Activated naive CD8-positive, alpha-beta T cell treated with anti-CD3 and anti-CD28 coated beads for 36 hours (primary cell): ENCODE results near the gene JAK3. TPM values are rescaled to one million over a fixed set of nuclear protein-coding genes. Genes with fewer than 3 reads are reported as not detected.

ENCODE experiments used
- DNase-seq: peaks from one replicate; pipeline ENCODE4 v3.0.0; 2021
- H3K27ac Mint-ChIP-seq: one replicate; pipeline ENCODE4 v1.8.0; 2022; ENCODE audit warnings: mild to moderate bottlenecking, moderate library complexity, mixed read lengths
- H3K27me3 Mint-ChIP-seq: one replicate; pipeline ENCODE4 v1.8.0; 2022; ENCODE audit warnings: mild to moderate bottlenecking, mixed read lengths
- H3K36me3 Mint-ChIP-seq: one replicate; pipeline ENCODE4 v1.8.0; 2021; ENCODE audit warnings: mild to moderate bottlenecking, mixed read lengths
- H3K4me1 Mint-ChIP-seq: one replicate; pipeline ENCODE4 v1.8.0; 2021; ENCODE audit warnings: mixed read lengths
- H3K4me3 Mint-ChIP-seq: one replicate; pipeline ENCODE4 v1.8.0; 2022; ENCODE audit warnings: mild to moderate bottlenecking, moderate library complexity, mixed read lengths
- H3K9me3 Mint-ChIP-seq: one replicate; pipeline ENCODE4 v1.8.0; 2022; ENCODE audit warnings: mixed read lengths
- total RNA-seq, 2 experiments: library from RNA; stranded (reverse); gene quantifications; one replicate each; pipeline ENCODE4 v1.2.3, GENCODE V29; 2021

JAK3 gene
- total RNA-seq, 2 experiments from 2014 or later: 90.3 to 91.1 TPM

DNA sequence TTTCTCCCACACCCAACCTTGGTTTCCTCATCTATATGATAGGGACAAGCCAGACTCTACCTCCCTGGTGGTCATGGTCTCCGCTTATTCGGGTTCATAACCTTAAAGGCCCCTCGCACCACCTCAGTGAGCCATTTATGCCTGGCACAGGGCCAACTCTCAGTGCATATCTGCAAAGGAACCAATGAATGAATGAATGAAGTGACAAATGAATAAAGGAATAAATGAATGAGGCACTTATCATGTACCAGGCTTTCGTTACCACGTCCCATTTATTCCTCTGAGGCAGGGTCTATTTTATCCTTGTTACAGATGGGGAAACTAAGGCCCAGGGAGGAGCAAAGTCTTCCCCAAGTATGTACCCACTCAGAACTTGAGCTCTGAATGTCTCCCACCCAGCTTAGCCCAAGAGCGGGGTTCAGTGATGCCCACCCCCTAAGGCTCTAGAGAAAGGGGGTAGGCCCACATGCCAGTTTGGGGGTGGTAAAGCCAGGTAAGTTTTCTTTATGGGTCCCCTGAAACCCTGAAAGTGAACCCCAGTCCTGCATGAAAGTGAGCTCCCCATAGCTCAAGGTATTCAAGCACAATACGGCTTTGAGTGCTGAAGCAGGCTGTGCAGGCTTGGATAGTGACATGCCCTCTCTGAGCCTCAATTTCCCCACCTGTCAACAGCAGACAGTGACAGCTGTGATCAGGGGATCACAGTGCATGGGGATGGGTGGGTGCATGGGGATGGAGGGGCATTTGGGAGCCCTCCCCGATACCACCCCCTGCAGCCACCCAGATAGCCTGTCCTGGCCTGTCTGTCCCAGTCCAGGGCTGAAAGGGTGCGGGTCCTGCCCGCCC is 23.5 kb upstream of the JAK3 start:
- Mint-ChIP-seq H3K36me3 (no peaks in the 10 kb centered on the region), H3K9me3 (no peaks in the 10 kb centered on the region), H3K27me3 (no peaks in the 10 kb centered on the region), H3K4me1 (peaks cover 10% of the 10 kb centered on the region), H3K4me3 (peak overlapping the region; percentile 88), H3K27ac (no peak overlapping the region)
- no peak for DNase-seq

DNA sequence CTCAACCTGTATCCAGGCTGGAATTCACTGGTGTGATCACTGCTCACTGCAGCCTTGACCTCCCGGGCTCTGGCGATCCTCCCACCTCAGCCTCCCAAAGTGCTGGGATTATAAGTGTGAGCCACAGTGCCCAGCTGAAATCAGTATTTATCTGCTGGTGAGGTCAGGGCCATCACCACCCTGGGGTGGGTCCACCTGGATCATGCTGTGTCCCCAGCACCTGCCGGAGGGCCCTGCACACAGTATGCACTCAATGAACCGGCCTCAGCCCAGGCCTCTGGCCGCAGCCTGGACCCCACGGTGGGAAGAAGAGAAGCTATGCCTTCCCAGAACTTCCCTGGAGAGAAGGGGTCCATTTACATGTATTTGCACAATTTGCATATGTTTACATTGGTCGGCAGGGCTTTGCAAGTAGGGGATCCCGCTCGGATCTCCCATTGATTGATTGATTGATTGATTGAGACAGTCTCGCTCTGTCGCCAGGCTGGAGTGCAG is 21.4 kb upstream of the JAK3 start:
- H3K4me3 Mint-ChIP-seq: no peak overlapping the region
- H3K4me1 Mint-ChIP-seq: peaks cover 20% of the 10 kb centered on the region
- no peak overlapping the region for H3K27ac Mint-ChIP-seq
- no peaks in the 10 kb centered on the region for H3K9me3 Mint-ChIP-seq
- H3K27me3 Mint-ChIP-seq: peaks cover 5% of the 10 kb centered on the region
- H3K36me3 Mint-ChIP-seq: peaks cover 14% of the 10 kb centered on the region
- DNase-seq: no peak

- peaks cover 18% of the 10 kb centered on the region for H3K36me3 Mint-ChIP-seq
- no peaks in the 10 kb centered on the region for H3K9me3 Mint-ChIP-seq
- no peak overlapping the region for H3K4me3 Mint-ChIP-seq
- DNase-seq: no peak
- peaks cover 21% of the 10 kb centered on the region for H3K4me1 Mint-ChIP-seq
- H3K27me3 Mint-ChIP-seq: peaks cover 5% of the 10 kb centered on the region
- no peak overlapping the region for H3K27ac Mint-ChIP-seq
These were observed 20.9 kb upstream of the JAK3 start for GRCh38 chr19:17868669-17869068.

DNA sequence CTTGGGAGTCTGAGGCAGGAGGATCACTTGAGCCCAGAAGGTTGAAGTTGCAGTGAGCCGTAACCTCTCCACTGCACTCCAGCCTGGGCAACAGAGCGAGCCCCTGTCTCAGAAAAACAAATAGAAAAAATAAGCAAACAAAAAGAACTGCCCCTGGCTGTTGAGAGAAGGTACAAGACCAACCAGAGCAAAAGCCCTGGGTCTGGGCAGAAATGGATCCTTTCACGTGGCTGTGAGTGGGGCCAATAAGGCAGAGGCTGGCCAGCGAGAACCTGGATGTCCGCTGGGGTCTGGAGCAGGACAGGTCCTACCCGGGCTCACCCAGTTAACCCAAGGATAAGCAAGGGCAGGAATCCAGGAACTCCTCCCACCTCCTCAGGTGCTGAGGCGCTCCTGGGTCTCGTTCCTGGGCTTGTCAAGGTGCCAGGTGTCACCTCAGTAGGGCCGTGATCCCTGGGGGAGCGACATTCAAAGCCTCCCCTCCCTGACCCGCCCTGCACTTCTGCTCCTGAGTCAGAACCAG is 19.2 kb upstream of the JAK3 start:
- no peak for DNase-seq
- Mint-ChIP-seq H3K36me3 (peaks cover 35% of the 10 kb centered on the region), H3K9me3 (no peaks in the 10 kb centered on the region), H3K4me3 (no peak overlapping the region), H3K27ac (peak overlapping the region; percentile 12), H3K27me3 (peaks cover 5% of the 10 kb centered on the region), H3K4me1 (peaks cover 30% of the 10 kb centered on the region)

GRCh38 chr19:17866312-17866963 is 18.7 kb upstream of the JAK3 start:
- Mint-ChIP-seq H3K27ac (peak overlapping the region; percentile 81), H3K4me3 (no peak overlapping the region), H3K4me1 (peaks cover 31% of the 10 kb centered on the region), H3K9me3 (no peaks in the 10 kb centered on the region), H3K27me3 (peaks cover 5% of the 10 kb centered on the region), H3K36me3 (peaks cover 41% of the 10 kb centered on the region)
- DNase-seq: no peak

DNA sequence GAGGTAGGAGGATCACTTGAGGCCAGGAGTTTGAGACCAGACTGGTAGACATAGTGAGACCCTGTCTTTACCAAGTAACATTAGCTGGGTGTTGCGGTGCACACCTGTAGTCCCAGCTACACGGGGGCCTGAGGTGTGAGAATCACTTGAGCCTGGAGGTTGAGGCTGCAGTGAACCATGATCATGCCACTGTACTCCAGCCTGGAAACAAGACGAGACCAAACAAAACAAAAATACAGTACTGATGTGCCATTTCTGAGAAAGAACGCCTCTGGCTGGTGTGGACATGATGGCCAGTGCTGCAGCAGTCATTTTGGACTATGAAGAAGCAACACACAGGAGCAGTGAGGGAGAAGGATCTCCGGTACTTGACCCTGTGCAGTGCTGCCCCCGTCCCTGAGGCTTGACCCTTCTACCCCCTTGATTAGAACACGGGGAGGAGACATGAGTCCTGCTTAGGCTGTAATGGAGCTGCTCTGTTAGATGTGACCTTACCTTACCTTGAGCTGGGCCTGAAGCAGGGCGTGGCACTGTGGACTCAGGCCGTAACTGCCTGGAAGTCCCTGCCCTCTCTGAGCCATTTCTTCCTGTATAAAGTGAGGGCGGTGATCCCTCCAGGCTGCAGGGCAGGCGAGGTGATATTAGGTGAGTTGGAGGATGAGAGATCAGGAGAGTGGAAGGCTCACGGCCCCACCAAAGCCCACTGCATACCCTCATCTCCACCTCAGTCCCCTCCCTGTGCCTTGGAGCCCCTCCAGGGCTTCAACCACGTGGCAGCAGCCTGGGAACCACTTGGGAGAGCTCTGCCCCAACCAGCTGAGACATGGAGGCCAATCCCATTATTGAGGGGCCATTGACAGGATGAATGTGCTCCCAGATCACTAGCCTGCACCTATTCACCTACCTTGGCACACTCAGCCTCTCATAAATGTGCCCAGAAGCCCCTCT is 17.9 kb upstream of the JAK3 start:
- H3K27ac Mint-ChIP-seq: peak overlapping the region; percentile 81
- H3K9me3 Mint-ChIP-seq: no peaks in the 10 kb centered on the region
- H3K27me3 Mint-ChIP-seq: peaks cover 5% of the 10 kb centered on the region
- H3K4me3 Mint-ChIP-seq: peak overlapping the region; percentile 29
- H3K4me1 Mint-ChIP-seq: peaks cover 33% of the 10 kb centered on the region
- H3K36me3 Mint-ChIP-seq: peaks cover 49% of the 10 kb centered on the region
- no peak for DNase-seq

GRCh38 chr19:17863520-17864182 is 15.9 kb upstream of the JAK3 start:
- Mint-ChIP-seq H3K27me3 (peaks cover 10% of the 10 kb centered on the region), H3K9me3 (no peaks in the 10 kb centered on the region), H3K36me3 (peaks cover 60% of the 10 kb centered on the region), H3K4me1 (peaks cover 40% of the 10 kb centered on the region), H3K4me3 (peak overlapping the region; percentile 63), H3K27ac (peak overlapping the region; percentile 81)
- DNase-seq: no peak

DNA sequence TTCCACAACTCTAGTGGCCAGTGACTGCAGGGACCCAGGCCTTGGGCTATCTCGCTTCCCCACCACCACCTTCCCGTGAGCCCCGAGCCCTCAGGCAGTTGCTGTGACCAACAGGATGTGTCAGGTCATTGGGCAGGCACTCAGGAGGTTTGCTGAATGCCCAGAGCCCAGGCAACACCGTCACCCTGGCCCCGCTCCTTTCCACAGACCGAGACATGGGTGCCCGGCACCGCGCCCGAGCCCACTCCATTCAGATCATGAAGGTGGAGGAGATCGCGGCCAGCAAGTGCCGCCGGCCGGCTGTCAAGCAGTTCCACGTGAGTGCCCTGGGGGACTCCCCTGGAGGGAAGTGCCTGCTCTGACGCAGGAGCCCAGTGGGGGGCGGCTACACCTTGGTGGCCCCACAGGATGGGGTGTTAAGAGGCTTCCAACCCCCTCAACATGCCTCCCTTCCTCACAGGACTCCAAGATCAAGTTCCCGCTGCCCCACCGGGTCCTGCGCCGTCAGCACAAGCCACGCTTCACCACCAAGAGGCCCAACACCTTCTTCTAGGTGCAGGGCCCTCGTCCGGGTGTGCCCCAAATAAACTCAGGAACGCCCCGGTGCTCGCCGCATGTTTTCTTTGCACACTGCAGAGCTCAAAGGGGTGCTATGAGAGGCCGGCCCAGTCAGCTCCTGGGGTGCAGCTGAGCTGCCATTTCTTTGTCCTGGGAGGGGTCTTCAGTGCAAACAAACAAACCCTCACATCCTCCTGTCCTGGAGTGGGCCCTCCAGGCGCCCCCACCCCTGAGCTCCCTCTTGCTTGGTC is 15.1 kb upstream of the JAK3 start:
- Mint-ChIP-seq H3K4me3 (peak overlapping the region; percentile 99), H3K9me3 (no peaks in the 10 kb centered on the region), H3K27ac (peak overlapping the region; percentile 99), H3K36me3 (peaks cover 60% of the 10 kb centered on the region), H3K27me3 (peaks cover 10% of the 10 kb centered on the region), H3K4me1 (peaks cover 40% of the 10 kb centered on the region)
- DNase-seq: no peak

GRCh38 chr19:17861542-17862402 is 14.0 kb upstream of the JAK3 start:
- Mint-ChIP-seq H3K9me3 (no peaks in the 10 kb centered on the region), H3K27me3 (peaks cover 10% of the 10 kb centered on the region), H3K36me3 (peaks cover 60% of the 10 kb centered on the region), H3K27ac (peak overlapping the region; percentile 99), H3K4me1 (peaks cover 40% of the 10 kb centered on the region), H3K4me3 (peak overlapping the region; percentile 99)
- DNase-seq: no peak

- Mint-ChIP-seq H3K4me3 (peak overlapping the region; percentile 99), H3K27ac (peak overlapping the region; percentile 99), H3K27me3 (peaks cover 10% of the 10 kb centered on the region), H3K9me3 (no peaks in the 10 kb centered on the region), H3K4me1 (peaks cover 39% of the 10 kb centered on the region), H3K36me3 (peaks cover 60% of the 10 kb centered on the region)
- no peak for DNase-seq
These were observed 13.2 kb upstream of the JAK3 start for GRCh38 chr19:17860993-17861360.

DNA sequence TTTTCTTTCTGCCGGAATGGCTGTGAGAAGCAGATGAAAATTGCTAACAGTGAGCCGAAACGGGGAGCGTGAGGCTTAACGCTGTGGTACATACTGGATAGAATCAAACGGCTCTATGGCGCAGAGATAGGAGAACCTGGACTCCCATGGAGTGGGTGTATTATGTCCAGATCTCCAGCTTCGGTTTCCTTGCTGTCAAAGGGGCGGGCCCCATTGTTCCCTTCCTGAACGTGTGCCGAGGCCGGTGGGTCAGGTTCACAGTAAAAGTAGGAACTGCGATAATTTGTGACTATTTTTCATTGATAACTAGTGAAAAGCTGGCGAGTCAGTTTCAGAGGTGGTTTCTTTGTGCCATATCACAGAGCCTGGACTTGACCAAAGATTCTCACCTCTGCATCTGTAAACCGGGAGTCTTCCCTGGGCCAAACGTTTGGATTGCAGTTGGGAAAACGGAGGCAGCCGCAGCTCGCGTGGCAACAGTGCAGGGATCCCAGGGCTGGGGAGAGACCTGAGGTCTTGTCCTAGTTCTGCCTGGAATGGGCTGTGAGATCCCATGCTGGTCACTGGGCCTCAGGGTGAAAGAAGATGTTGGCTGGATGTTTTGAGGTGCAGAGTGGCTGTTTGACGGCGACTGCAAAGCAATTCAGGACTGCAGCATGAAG is 12.7 kb upstream of the JAK3 start:
- Mint-ChIP-seq H3K4me1 (peaks cover 38% of the 10 kb centered on the region), H3K27ac (peak overlapping the region; percentile 99), H3K9me3 (no peaks in the 10 kb centered on the region), H3K36me3 (peaks cover 55% of the 10 kb centered on the region), H3K27me3 (peaks cover 10% of the 10 kb centered on the region), H3K4me3 (peak overlapping the region; percentile 99)
- DNase-seq: no peak

GRCh38 chr19:17859533-17860330 is 11.9 kb upstream of the JAK3 start, which contains the start of gene RPL18A:
TSS of gene RPL18A (plus strand) at chr19:17859910. CDS start at chr19:17859957, 47 bp downstream.
- Mint-ChIP-seq H3K27me3 (peaks cover 5% of the 10 kb centered on the region), H3K4me1 (peaks cover 36% of the 10 kb centered on the region), H3K36me3 (peaks cover 49% of the 10 kb centered on the region), H3K27ac (peak within 1 kb of the TSS; percentile 99), H3K4me3 (peak within 1 kb of the TSS; percentile 99), H3K9me3 (no peaks in the 10 kb centered on the region)
- DNase-seq: peak; percentile 99
